CD4-positive, alpha-beta T cell (primary cell): ENCODE measurements around the gene LEF1. TPM values are rescaled to one million over a fixed set of nuclear protein-coding genes. Genes with fewer than 3 reads are reported as not detected.

Experiments used
- ATAC-seq: fragments of 200-7000 bp; cut with Tn5 transposase; one replicate; pipeline ENCODE4 v1.10.0; 2022; ENCODE audit warnings: mild to moderate bottlenecking; ENCODE audit not compliant: poor library complexity
- CTCF ChIA-PET: fragments of 350-600 bp; sonication (Branson Sonifier 250); formaldehyde crosslinking; loops from one replicate; lab custom pipeline; 2021; ENCODE audit warnings: antibody characterized with exemption, inconsistent platforms; lab: Charles Lee
- POLR2A ChIA-PET: fragments of 350-600 bp; sonication (Branson Sonifier 250); formaldehyde crosslinking; loops from one replicate; lab custom pipeline; 2021; ENCODE audit warnings: antibody characterized with exemption, inconsistent platforms; lab: Charles Lee
- DNase-seq, 14 experiments: peaks; one replicate each; pipeline ENCODE4 v3.0.0-alpha.2; 2013 to 2020; ENCODE audit warnings: mixed read lengths in 2 of 14
- H3K27ac ChIP-seq, 2 donors: one replicate each; pipeline versions ENCODE4 v1.5.1 to v1.7.0; 2013; ENCODE audit warnings: low read length in 2 of 2, low read depth in 1 of 2, mild to moderate bottlenecking in 1 of 2
- H3K27me3 ChIP-seq, 2 experiments: 1 replicate in 1 of 2; 2 replicates in 1 of 2; pipeline versions ENCODE4 v1.6.1 to v1.7.0; 2013; ENCODE audit warnings: low read length in 2 of 2, control low read depth in 1 of 2, mild to moderate bottlenecking in 1 of 2, moderate library complexity in 1 of 2; ENCODE audit not compliant: insufficient read depth in 2 of 2, control insufficient read depth in 1 of 2
- H3K36me3 ChIP-seq: one replicate; pipeline ENCODE4 v1.6.1; 2013; ENCODE audit warnings: low read length, control low read depth; ENCODE audit not compliant: insufficient read depth
- H3K4me1 ChIP-seq: one replicate; pipeline ENCODE4 v1.6.1; 2013; ENCODE audit warnings: low read length, control low read depth; ENCODE audit not compliant: insufficient read depth
- H3K4me3 ChIP-seq: one replicate; pipeline ENCODE4 v1.5.1; 2013; ENCODE audit warnings: mild to moderate bottlenecking, low read length, moderate library complexity
- H3K9me3 ChIP-seq, 2 experiments: 1 replicate in 1 of 2; 2 replicates in 1 of 2; pipeline versions ENCODE4 v1.6.1 to v1.7.0; 2013; ENCODE audit warnings: low read length in 2 of 2, mild to moderate bottlenecking in 2 of 2, control low read depth in 1 of 2, moderate library complexity in 1 of 2; ENCODE audit not compliant: control insufficient read depth in 1 of 2, insufficient read depth in 1 of 2
- H3K27ac Mint-ChIP-seq: one replicate; pipeline ENCODE4 v1.8.0; 2020; ENCODE audit warnings: mixed read lengths
- H3K27me3 Mint-ChIP-seq: one replicate; pipeline ENCODE4 v1.8.0; 2021; ENCODE audit warnings: mixed read lengths
- H3K36me3 Mint-ChIP-seq: one replicate; pipeline ENCODE4 v1.8.0; 2021; ENCODE audit warnings: low read depth, mixed read lengths
- H3K4me1 Mint-ChIP-seq: one replicate; pipeline ENCODE4 v1.8.0; 2021; ENCODE audit warnings: low read depth, mixed read lengths
- H3K4me3 Mint-ChIP-seq: one replicate; pipeline ENCODE4 v1.8.0; 2020; ENCODE audit warnings: mild to moderate bottlenecking, mixed read lengths
- H3K9me3 Mint-ChIP-seq: one replicate; pipeline ENCODE4 v1.8.0; 2020; ENCODE audit warnings: mixed read lengths
- CTCF ChIP-seq: fragments of 200-600 bp; IDR thresholded peaks from one replicate; pipeline ENCODE4 v1.8.0; 2022; ENCODE audit warnings: antibody characterized with exemption, mild to moderate bottlenecking
- intact Hi-C, 2 experiments: fragments of 100-400 bp; cut with DNase I in 1 of 2; cut with micrococcal nuclease in 1 of 2; formaldehyde crosslinking; loops; one replicate each; pipeline versions ENCODE4 v1.15.1 to v1.9.0; 2023 to 2025; cut with DNase I, micrococcal nuclease
- total RNA-seq, 174 experiments: library from RNA in 2 of 174; stranded (reverse) in 2 of 174; gene quantifications; one replicate each; pipeline ENCODE4 v1.2.3 and lab custom pipeline; 2021 to 2026

LEF1 gene
- total RNA-seq, 2 experiments from 2014 or later = 409 to 438 TPM

GRCh38 chr4:108126806-108127205 lies 41.9 kb downstream of the LEF1 start:
- no peaks in the 10 kb centered on the region for H3K9me3 Mint-ChIP-seq
- peak overlapping the region; percentile 6 for H3K4me3 Mint-ChIP-seq
- H3K27me3 ChIP-seq = no peaks in the 10 kb centered on the region
- no peaks in the 10 kb centered on the region for H3K27me3 Mint-ChIP-seq
- ChIA-PET POLR2A (interaction anchor here (1.0 to 2.2 kb wide), 7 partner anchors 9 to 36 kb away, joined by 3 to 9 read pairs (median 8); no protein-coding TSS in a partner anchor), CTCF (interaction anchor here (1.0 to 1.3 kb wide), 2 partner anchors 8 to 13 kb away, joined by 3 to 6 read pairs; no protein-coding TSS in a partner anchor)
- no peak overlapping the region for H3K4me3 ChIP-seq
- peaks cover 90% of the 10 kb centered on the region for H3K4me1 Mint-ChIP-seq
- H3K27ac ChIP-seq = peak overlapping the region; percentile 31 to 60
- TF ChIP-seq CTCF = no peak
- H3K36me3 Mint-ChIP-seq = peaks cover 94% of the 10 kb centered on the region
- intact Hi-C loops = no loop called here
- H3K4me1 ChIP-seq = peaks cover 32% of the 10 kb centered on the region
- ATAC-seq = peak; percentile 18
- H3K36me3 ChIP-seq = peaks cover 38% of the 10 kb centered on the region
- H3K9me3 ChIP-seq = no peaks in the 10 kb centered on the region
- H3K27ac Mint-ChIP-seq = peak overlapping the region; percentile 98
- DNase-seq = no peak

- Mint-ChIP-seq H3K27me3 (no peaks in the 10 kb centered on the region), H3K27ac (peak overlapping the region; percentile 92), H3K36me3 (peaks cover 93% of the 10 kb centered on the region), H3K4me1 (peaks cover 90% of the 10 kb centered on the region), H3K9me3 (no peaks in the 10 kb centered on the region), H3K4me3 (peak overlapping the region; percentile 2)
- no peak for DNase-seq
- ChIA-PET POLR2A (interaction anchor here (1.2 to 14.8 kb wide), 4 partner anchors 12 to 40 kb away, joined by 3 to 216 read pairs (median 16); no protein-coding TSS in a partner anchor), CTCF (interaction anchor here (3.3 kb wide), 1 partner anchor 12 kb away, joined by 16 read pairs; no protein-coding TSS in a partner anchor)
- Histone ChIP-seq H3K9me3 (no peaks in the 10 kb centered on the region), H3K4me3 (no peak overlapping the region), H3K36me3 (peaks cover 11% of the 10 kb centered on the region), H3K27me3 (no peaks in the 10 kb centered on the region), H3K4me1 (peaks cover 45% of the 10 kb centered on the region), H3K27ac (peak overlapping the region; percentile 35 to 55)
- intact Hi-C loops = no loop called here
- ATAC-seq = no peak
- TF ChIP-seq CTCF = no peak
Measured at GRCh38 chr4:108120789-108121188, 47.9 kb downstream of the LEF1 start.

- Mint-ChIP-seq H3K4me1 (peaks cover 93% of the 10 kb centered on the region), H3K9me3 (no peaks in the 10 kb centered on the region), H3K36me3 (peaks cover 92% of the 10 kb centered on the region), H3K27ac (peak overlapping the region; percentile 92), H3K27me3 (no peaks in the 10 kb centered on the region), H3K4me3 (peak overlapping the region; percentile 72)
- peak in 1 of 14 experiments; percentile 49 for DNase-seq
- Histone ChIP-seq H3K27me3 (no peaks in the 10 kb centered on the region), H3K27ac (peak overlapping the region; percentile 58 to 89), H3K36me3 (peaks cover 15% of the 10 kb centered on the region), H3K9me3 (no peaks in the 10 kb centered on the region), H3K4me1 (peaks cover 51% of the 10 kb centered on the region), H3K4me3 (no peak overlapping the region)
- ChIA-PET POLR2A (interaction anchor here (0.6 to 14.8 kb wide), 10 partner anchors 9 to 131 kb away, joined by 3 to 216 read pairs (median 4); partner anchors contain the start of gene LEF1), CTCF (interaction anchor here (0.8 to 3.3 kb wide), 9 partner anchors 11 to 89 kb away, joined by 3 to 16 read pairs (median 4); no protein-coding TSS in a partner anchor)
- intact Hi-C loops = loop anchor here (5.0 to 10.0 kb wide), 2 partner anchors 46 to 67 kb away; partner anchors contain the start of gene LEF1 (in 1 of the 2)
- TF ChIP-seq CTCF = no peak
- ATAC-seq = no peak
Measured at GRCh38 chr4:108119199-108119800, 49.4 kb downstream of the LEF1 start.
